T-cell (primary cell): ENCODE data around the gene FUT1. TPM values are rescaled to one million over a fixed set of nuclear protein-coding genes. Genes with fewer than 3 reads are reported as not detected.
A peak's percentile ranks its signal among the peaks of the same experiment; 100 is the strongest.

Experiments used
- ATAC-seq, 4 experiments: fragments of 200-7000 bp in 3 of 4; fragments of 150-1000 bp in 1 of 4; cut with Tn5 transposase; replicated peaks in 1 of 4; 1 replicate in 3 of 4; 2 replicates in 1 of 4; pipeline ENCODE4 v1.10.0; 2021; ENCODE audit warnings: moderate library complexity in 3 of 4, mild to moderate bottlenecking in 2 of 4, moderate number of reproducible peaks in 1 of 4
- CTCF ChIA-PET, 2 donors: fragments of 300-600 bp; sonication (Branson Sonifier 250); formaldehyde crosslinking; loops; one replicate each; lab custom pipeline; 2022; ENCODE audit warnings: antibody characterized with exemption in 2 of 2; lab: Charles Lee
- POLR2A ChIA-PET, 2 donors: fragments of 300-600 bp; sonication (Branson Sonifier 250); formaldehyde crosslinking; loops; one replicate each; lab custom pipeline; 2022; ENCODE audit warnings: antibody characterized with exemption in 2 of 2; lab: Charles Lee
- DNase-seq, 35 experiments: peaks; one replicate each; pipeline versions ENCODE4 v3.0.0 to v3.0.0-alpha.2; 2013 to 2023
- H3K27ac ChIP-seq: one replicate; pipeline ENCODE4 v1.5.1; 2013; ENCODE audit warnings: low read length
- H3K27me3 ChIP-seq, 2 experiments: replicated peaks in 1 of 2; 1 replicate in 1 of 2; 2 replicates in 1 of 2; pipeline versions ENCODE4 v1.6.1 to v1.7.0; 2013; ENCODE audit warnings: low read length in 1 of 2, mixed read lengths in 1 of 2; ENCODE audit not compliant: control insufficient read depth in 2 of 2, insufficient read depth in 2 of 2; ENCODE audit errors: extremely low read depth in 1 of 2
- H3K36me3 ChIP-seq, 2 donors: 1 replicate in 1 of 2; 2 replicates in 1 of 2; pipeline versions ENCODE4 v1.6.1 to v1.7.0; 2013; ENCODE audit warnings: low read length in 1 of 2; ENCODE audit not compliant: control insufficient read depth in 2 of 2, insufficient read depth in 1 of 2; ENCODE audit errors: extremely low read depth in 1 of 2
- H3K4me1 ChIP-seq, 2 experiments: 1 replicate in 1 of 2; 2 replicates in 1 of 2; pipeline versions ENCODE4 v1.6.1 to v1.7.0; 2013; ENCODE audit warnings: low read length in 2 of 2, mixed read lengths in 1 of 2; ENCODE audit not compliant: insufficient read depth in 2 of 2, control insufficient read depth in 1 of 2; ENCODE audit errors: extremely low read depth in 1 of 2
- H3K4me3 ChIP-seq, 2 donors: 1 replicate in 1 of 2; 2 replicates in 1 of 2; pipeline versions ENCODE4 v1.5.1 to v1.7.0; 2013; ENCODE audit warnings: mild to moderate bottlenecking in 2 of 2, low read length in 1 of 2, moderate library complexity in 1 of 2; ENCODE audit not compliant: control insufficient read depth in 1 of 2; ENCODE audit errors: extremely low read depth in 1 of 2
- H3K9me3 ChIP-seq: 2 replicates; pipeline ENCODE4 v1.7.0; 2013
- H3K27ac Mint-ChIP-seq, 2 donors: one replicate each; pipeline ENCODE4 v1.8.0; 2020 to 2021; ENCODE audit warnings: mild to moderate bottlenecking in 2 of 2, mixed read lengths in 2 of 2
- H3K27me3 Mint-ChIP-seq, 2 donors: one replicate each; pipeline ENCODE4 v1.8.0; 2021 to 2022; ENCODE audit warnings: mixed read lengths in 2 of 2
- H3K36me3 Mint-ChIP-seq: one replicate; pipeline ENCODE4 v1.8.0; 2021; ENCODE audit warnings: mixed read lengths
- H3K4me1 Mint-ChIP-seq, 3 donors: one replicate each; pipeline ENCODE4 v1.8.0; 2020 to 2022; ENCODE audit warnings: mixed read lengths in 3 of 3, mild to moderate bottlenecking in 1 of 3
- H3K4me3 Mint-ChIP-seq, 3 donors: one replicate each; pipeline ENCODE4 v1.8.0; 2020 to 2022; ENCODE audit warnings: mild to moderate bottlenecking in 3 of 3, mixed read lengths in 3 of 3, moderate library complexity in 3 of 3
- H3K9me3 Mint-ChIP-seq, 3 donors: one replicate each; pipeline ENCODE4 v1.8.0; 2020 to 2022; ENCODE audit warnings: mixed read lengths in 3 of 3
- WGBS: methylation state at CpG from one replicate; pipeline ENCODE4 v1.1.5; 2013; ENCODE audit warnings: missing lambda C conversion rate; ENCODE audit not compliant: insufficient coverage; 5-methylcytosine and 5-hydroxymethylcytosine counted together
- total RNA-seq, 35 experiments: library from RNA in 6 of 35; stranded (reverse) in 6 of 35; fragments of 120-200 nt in 1 of 35; gene quantifications; one replicate each; pipeline versions ENCODE4 v1.2.1 to v1.2.4 and lab custom pipeline; 2013 to 2026

Gene FUT1
- total RNA-seq, 5 donors from 2014 or later (not counting 1 experiment from before 2014, with no cell fraction given) = 0.09 to 0.28 (median 0.15) TPM

GRCh38 chr19:48746110-48746509 lies 6.3 kb downstream of the FUT1 start:
- CTCF ChIA-PET = no interaction called here
- ATAC-seq (no peak), DNase-seq (no peak)
- Histone ChIP-seq H3K36me3 (no peaks in the 10 kb centered on the region), H3K4me1 (peaks cover 0 to 27% of the 10 kb centered on the region in 2 experiments), H3K9me3 (no peaks in the 10 kb centered on the region), H3K27ac (no peak overlapping the region), H3K27me3 (peaks cover 0 to 56% of the 10 kb centered on the region in 2 experiments), H3K4me3 (no peak overlapping the region)
- WGBS = 92% methylated on average over 8 of the region's 8 CpGs
- Mint-ChIP-seq H3K4me1 (peaks cover 12 to 25% (median 20%) of the 10 kb centered on the region in 3 donors), H3K9me3 (no peaks in the 10 kb centered on the region), H3K27ac (no peak overlapping the region), H3K4me3 (peak overlapping the region in 1 of 3 donors; percentile 3), H3K27me3 (peaks cover 8 to 16% of the 10 kb centered on the region in 2 donors), H3K36me3 (no peaks in the 10 kb centered on the region)
- POLR2A ChIA-PET = no interaction called here

- ATAC-seq (peak; percentile 65 to 80 (median 74)), DNase-seq (peak in 28 of 35 experiments; percentile 21 to 73 (median 44))
- H3K4me3 Mint-ChIP-seq = no peak overlapping the region
- no peaks in the 10 kb centered on the region for H3K36me3 ChIP-seq
- WGBS = 43% methylated on average over 26 of the region's 33 CpGs
- no peaks in the 10 kb centered on the region for H3K9me3 Mint-ChIP-seq
- ChIA-PET CTCF (no interaction called here), POLR2A (interaction anchor here in 1 of 2 donors (0.6 kb wide), 1 partner anchor 18 kb away, joined by 4 read pairs; no protein-coding TSS in a partner anchor)
- H3K4me1 ChIP-seq = peaks cover 2 to 34% of the 10 kb centered on the region in 2 experiments
- H3K27me3 Mint-ChIP-seq = peaks cover 5 to 15% of the 10 kb centered on the region in 2 donors
- H3K4me3 ChIP-seq = no peak overlapping the region
- peaks cover 0 to 56% of the 10 kb centered on the region in 2 experiments for H3K27me3 ChIP-seq
- no peaks in the 10 kb centered on the region for H3K9me3 ChIP-seq
- H3K27ac ChIP-seq = no peak overlapping the region
- no peaks in the 10 kb centered on the region for H3K36me3 Mint-ChIP-seq
- H3K4me1 Mint-ChIP-seq = peaks cover 16 to 25% (median 21%) of the 10 kb centered on the region in 3 donors
- peak overlapping the region in 1 of 2 donors; percentile 39 for H3K27ac Mint-ChIP-seq
Observed at GRCh38 chr19:48745208-48745995, 7.0 kb downstream of the FUT1 start.

GRCh38 chr19:48742096-48742495 lies 10.3 kb downstream of the FUT1 start:
- Mint-ChIP-seq H3K4me3 (no peak overlapping the region), H3K27ac (no peak overlapping the region), H3K27me3 (peaks cover 5 to 15% of the 10 kb centered on the region in 2 donors), H3K4me1 (peaks cover 23 to 28% (median 25%) of the 10 kb centered on the region in 3 donors), H3K36me3 (no peaks in the 10 kb centered on the region), H3K9me3 (no peaks in the 10 kb centered on the region)
- no peak overlapping the region for H3K4me3 ChIP-seq
- POLR2A ChIA-PET = interaction anchor here in 1 of 2 donors (0.6 kb wide), 1 partner anchor 110 kb away, joined by 6 read pairs; no protein-coding TSS in a partner anchor
- H3K9me3 ChIP-seq = no peaks in the 10 kb centered on the region
- H3K27ac ChIP-seq = no peak overlapping the region
- H3K27me3 ChIP-seq = peaks cover 0 to 54% of the 10 kb centered on the region in 2 experiments
- peaks cover 11 to 48% of the 10 kb centered on the region in 2 experiments for H3K4me1 ChIP-seq
- 100% methylated on average over 7 of the region's 11 CpGs for WGBS
- ATAC-seq = no peak
- CTCF ChIA-PET = no interaction called here
- DNase-seq = no peak
- H3K36me3 ChIP-seq = no peaks in the 10 kb centered on the region

GRCh38 chr19:48741129-48741999 lies 11.1 kb downstream of the FUT1 start:
- no peak overlapping the region for H3K27ac Mint-ChIP-seq
- POLR2A ChIA-PET = interaction anchor here in 1 of 2 donors (0.6 kb wide), 1 partner anchor 110 kb away, joined by 6 read pairs; no protein-coding TSS in a partner anchor
- H3K4me3 ChIP-seq = no peak overlapping the region

GRCh38 chr19:48740164-48740972 lies 12.1 kb downstream of the FUT1 start, which contains the start of gene RASIP1:
TSS of gene RASIP1 (minus strand) at chr19:48740610. CDS start at chr19:48740282, 328 bp downstream.
- 52% methylated on average over 22 of the region's 27 CpGs for WGBS
- Mint-ChIP-seq H3K27ac (no peak within 1 kb of the TSS), H3K36me3 (no peaks in the 10 kb centered on the region), H3K27me3 (peaks cover 0 to 2% of the 10 kb centered on the region in 2 donors), H3K4me3 (peak within 1 kb of the TSS; percentile 31 to 61 (median 49)), H3K4me1 (peaks cover 16 to 23% (median 17%) of the 10 kb centered on the region in 3 donors), H3K9me3 (no peaks in the 10 kb centered on the region)
- no peak for ATAC-seq
- no peak for DNase-seq
- ChIA-PET CTCF (interaction anchor here in 1 of 2 donors (0.7 kb wide), 1 partner anchor 117 kb away, joined by 3 read pairs; no protein-coding TSS in a partner anchor), POLR2A (no interaction called here)
- Histone ChIP-seq H3K36me3 (no peaks in the 10 kb centered on the region), H3K27ac (no peak within 1 kb of the TSS), H3K4me3 (peak within 1 kb of the TSS; percentile 17 to 55), H3K27me3 (peaks cover 0 to 37% of the 10 kb centered on the region in 2 experiments), H3K9me3 (no peaks in the 10 kb centered on the region), H3K4me1 (peaks cover 11 to 38% of the 10 kb centered on the region in 2 experiments)

More at GRCh38 chr19:48741129-48741999, 11.1 kb downstream of the FUT1 start:
- CTCF ChIA-PET = no interaction called here
- no peak overlapping the region for H3K27ac ChIP-seq
- peak overlapping the region in 1 of 3 donors; percentile 3 for H3K4me3 Mint-ChIP-seq
- H3K36me3 Mint-ChIP-seq = no peaks in the 10 kb centered on the region
- H3K27me3 Mint-ChIP-seq = peaks cover 5 to 12% of the 10 kb centered on the region in 2 donors
- H3K9me3 Mint-ChIP-seq = no peaks in the 10 kb centered on the region
- ATAC-seq (no peak), DNase-seq (peak in 3 of 35 experiments; percentile 18 to 47 (median 36))
- WGBS = 56% methylated on average over 30 of the region's 35 CpGs
- H3K9me3 ChIP-seq = no peaks in the 10 kb centered on the region
- H3K27me3 ChIP-seq = peaks cover 0 to 47% of the 10 kb centered on the region in 2 experiments
- H3K4me1 ChIP-seq = peaks cover 11 to 42% of the 10 kb centered on the region in 2 experiments
- H3K4me1 Mint-ChIP-seq = peaks cover 23 to 28% (median 23%) of the 10 kb centered on the region in 3 donors
- H3K36me3 ChIP-seq = no peaks in the 10 kb centered on the region
